CD14-positive monocyte (primary cell): ENCODE data around the gene KIZ. TPM values are rescaled to one million over a fixed set of nuclear protein-coding genes. Genes with fewer than 3 reads are reported as not detected.

ENCODE experiments used
- DNase-seq, 3 donors: peaks; one replicate each; pipeline ENCODE4 v3.0.0-alpha.2; 2011 to 2022
- H2AFZ ChIP-seq: 2 replicates; pipeline ENCODE4 v1.6.0; 2012; ENCODE audit warnings: mild to moderate bottlenecking, low read depth, low read length, inconsistent platforms; ENCODE audit not compliant: insufficient read depth, poor library complexity, severe bottlenecking
- H3K27ac ChIP-seq, 2 donors: 1 replicate in 1 of 2; 2 replicates in 1 of 2; pipeline ENCODE4 v1.5.1; 2012 to 2013; ENCODE audit warnings: low read length in 2 of 2, control low read depth in 1 of 2, inconsistent platforms in 1 of 2, low read depth in 1 of 2, mild to moderate bottlenecking in 1 of 2
- H3K27me3 ChIP-seq, 2 donors: one replicate each; pipeline versions ENCODE4 v1.6.0 to v1.6.1; 2011 to 2013; ENCODE audit warnings: low read length in 2 of 2; ENCODE audit not compliant: control insufficient read depth in 2 of 2, insufficient read depth in 2 of 2
- H3K36me3 ChIP-seq, 2 donors: replicated peaks in 1 of 2; 1 replicate in 1 of 2; 2 replicates in 1 of 2; pipeline versions ENCODE4 v1.5.1 to v1.6.1; 2012 to 2013; ENCODE audit warnings: low read length in 2 of 2, control low read depth in 1 of 2, inconsistent platforms in 1 of 2, mild to moderate bottlenecking in 1 of 2; ENCODE audit not compliant: insufficient read depth in 2 of 2, control insufficient read depth in 1 of 2
- H3K4me1 ChIP-seq, 2 donors: 1 replicate in 1 of 2; 2 replicates in 1 of 2; pipeline versions ENCODE4 v1.5.1 to v1.6.1; 2012 to 2013; ENCODE audit warnings: low read length in 2 of 2, control low read depth in 1 of 2, inconsistent platforms in 1 of 2, mild to moderate bottlenecking in 1 of 2, moderate library complexity in 1 of 2; ENCODE audit not compliant: insufficient read depth in 2 of 2, control insufficient read depth in 1 of 2
- H3K4me2 ChIP-seq: replicated peaks from 2 replicates; pipeline ENCODE3; 2012; ENCODE audit warnings: low read length, moderate library complexity, mild to moderate bottlenecking; ENCODE audit not compliant: poor library complexity, severe bottlenecking; ENCODE audit errors: extremely low read depth
- H3K4me3 ChIP-seq, 3 experiments: fragments of 200-600 bp in 1 of 3; sonication (generic) in 1 of 3; replicated peaks in 1 of 3; 1 replicate in 2 of 3; 2 replicates in 1 of 3; pipeline ENCODE4 v1.5.1; 2011 to 2013; ENCODE audit warnings: low read length in 3 of 3, mild to moderate bottlenecking in 3 of 3, control low read depth in 2 of 3, low read depth in 2 of 3, inconsistent platforms in 1 of 3, moderate library complexity in 1 of 3
- H3K79me2 ChIP-seq: 2 replicates; pipeline ENCODE4 v1.6.0; 2012; ENCODE audit warnings: mild to moderate bottlenecking, control low read depth, inconsistent platforms, low read length, moderate library complexity; ENCODE audit not compliant: insufficient read depth
- H3K9ac ChIP-seq: 2 replicates; pipeline ENCODE4 v1.6.0; 2017; ENCODE audit warnings: low read length, mild to moderate bottlenecking; ENCODE audit not compliant: insufficient read depth, poor library complexity, severe bottlenecking
- H3K9me3 ChIP-seq, 2 donors: replicated peaks in 1 of 2; 1 replicate in 1 of 2; 2 replicates in 1 of 2; pipeline versions ENCODE4 v1.5.1 to v1.6.1; 2012 to 2013; ENCODE audit warnings: low read length in 2 of 2, control low read depth in 1 of 2; ENCODE audit not compliant: control insufficient read depth in 1 of 2, insufficient read depth in 1 of 2
- H4K20me1 ChIP-seq: 2 replicates; pipeline ENCODE4 v1.6.0; 2012; ENCODE audit warnings: mild to moderate bottlenecking, low read length, control low read depth, moderate library complexity; ENCODE audit not compliant: insufficient read depth
- H3K27ac Mint-ChIP-seq, 7 donors: one replicate each; pipeline ENCODE4 v1.8.0; 2020; ENCODE audit warnings: mild to moderate bottlenecking in 7 of 7, mixed read lengths in 7 of 7, moderate library complexity in 6 of 7, inconsistent platforms in 2 of 7
- H3K27me3 Mint-ChIP-seq, 3 donors: one replicate each; pipeline ENCODE4 v1.8.0; 2021 to 2022; ENCODE audit warnings: low read depth in 3 of 3, mild to moderate bottlenecking in 3 of 3, mixed read lengths in 3 of 3, moderate library complexity in 3 of 3, inconsistent platforms in 1 of 3
- H3K36me3 Mint-ChIP-seq, 2 donors: one replicate each; pipeline ENCODE4 v1.8.0; 2020; ENCODE audit warnings: mixed read lengths in 2 of 2, inconsistent platforms in 1 of 2, mild to moderate bottlenecking in 1 of 2
- H3K4me1 Mint-ChIP-seq: one replicate; pipeline ENCODE4 v1.8.0; 2020; ENCODE audit warnings: mild to moderate bottlenecking, mixed read lengths
- H3K4me3 Mint-ChIP-seq, 2 donors: one replicate each; pipeline ENCODE4 v1.8.0; 2020; ENCODE audit warnings: mild to moderate bottlenecking in 2 of 2, mixed read lengths in 2 of 2, moderate library complexity in 1 of 2
- H3K9me3 Mint-ChIP-seq, 7 donors: one replicate each; pipeline ENCODE4 v1.8.0; 2020 to 2022; ENCODE audit warnings: mixed read lengths in 7 of 7, mild to moderate bottlenecking in 6 of 7, moderate library complexity in 6 of 7, inconsistent platforms in 2 of 7
- WGBS: methylation state at CpG from one replicate; pipeline ENCODE4 v1.1.5; 2013; ENCODE audit warnings: missing lambda C conversion rate; ENCODE audit not compliant: insufficient coverage; 5-methylcytosine and 5-hydroxymethylcytosine counted together
- intact Hi-C, 2 donors: fragments of 100-400 bp; cut with micrococcal nuclease; formaldehyde crosslinking; loops; one replicate each; pipeline versions ENCODE4 v1.15.0 to v1.15.1; 2023
- polyA plus RNA-seq, 3 donors: library from polyadenylated mRNA; depleted of rRNA in 1 of 3; unstranded in 2 of 3; stranded (reverse) in 1 of 3; fragments of 300-500 nt in 2 of 3; fragments of >200 nt in 1 of 3; fragmentation: Illumina TruSeq in 2 of 3; gene quantifications; 1 replicate in 2 of 3; 2 replicates in 1 of 3; pipeline ENCODE4 v1.2.3, GENCODE V29; 2012 to 2021
- TF ChIP-seq, protein P1 (sequence below): fragments of 200-600 bp; IDR thresholded peaks from one replicate; pipeline ENCODE4 v1.8.0; 2022; ENCODE audit warnings: antibody characterized with exemption, mild to moderate bottlenecking

KIZ gene
- polyA plus RNA-seq, 3 donors: 7.2 to 13.2 (median 10.2) TPM

DNA sequence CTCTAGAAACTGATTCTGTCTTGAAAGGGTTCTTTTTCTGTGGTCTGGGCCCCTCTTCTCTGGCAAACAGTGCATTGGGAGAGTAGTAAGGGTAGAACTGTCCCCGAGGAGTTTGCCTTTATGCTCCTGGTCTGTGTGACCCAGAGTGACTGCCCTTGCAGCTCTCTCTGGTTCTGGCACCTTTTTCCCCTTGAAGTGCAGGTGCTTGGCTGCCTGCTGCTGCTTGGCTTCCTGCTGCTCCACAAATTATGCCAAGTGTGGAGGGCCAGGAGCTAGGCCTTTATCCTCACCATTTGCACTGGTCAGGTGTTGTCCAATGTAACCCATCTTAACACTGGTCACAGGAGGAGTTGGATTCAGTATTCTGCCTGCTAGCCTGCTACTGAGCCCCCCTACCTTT lies 11.2 kb downstream of the KIZ start:
- Histone ChIP-seq H3K9me3 (no peaks in the 10 kb centered on the region), H3K27ac (no peak overlapping the region), H3K79me2 (no peaks in the 10 kb centered on the region), H2AFZ (no peak overlapping the region), H3K27me3 (no peaks in the 10 kb centered on the region), H3K4me2 (no peak overlapping the region), H3K4me1 (no peaks in the 10 kb centered on the region), H3K9ac (no peak overlapping the region), H4K20me1 (no peaks in the 10 kb centered on the region), H3K4me3 (no peak overlapping the region), H3K36me3 (peaks cover 0 to 11% of the 10 kb centered on the region in 2 donors)
- 83% methylated on average over 1 of the region's 1 CpG for WGBS
- intact Hi-C loops: no loop called here
- Mint-ChIP-seq H3K36me3 (peaks cover 37 to 38% of the 10 kb centered on the region in 2 donors), H3K4me3 (no peak overlapping the region), H3K27ac (peak overlapping the region in 1 of 7 donors; percentile 28), H3K27me3 (no peaks in the 10 kb centered on the region), H3K4me1 (no peaks in the 10 kb centered on the region), H3K9me3 (no peaks in the 10 kb centered on the region)
- no peak for DNase-seq
- TF ChIP-seq, protein P1, sequence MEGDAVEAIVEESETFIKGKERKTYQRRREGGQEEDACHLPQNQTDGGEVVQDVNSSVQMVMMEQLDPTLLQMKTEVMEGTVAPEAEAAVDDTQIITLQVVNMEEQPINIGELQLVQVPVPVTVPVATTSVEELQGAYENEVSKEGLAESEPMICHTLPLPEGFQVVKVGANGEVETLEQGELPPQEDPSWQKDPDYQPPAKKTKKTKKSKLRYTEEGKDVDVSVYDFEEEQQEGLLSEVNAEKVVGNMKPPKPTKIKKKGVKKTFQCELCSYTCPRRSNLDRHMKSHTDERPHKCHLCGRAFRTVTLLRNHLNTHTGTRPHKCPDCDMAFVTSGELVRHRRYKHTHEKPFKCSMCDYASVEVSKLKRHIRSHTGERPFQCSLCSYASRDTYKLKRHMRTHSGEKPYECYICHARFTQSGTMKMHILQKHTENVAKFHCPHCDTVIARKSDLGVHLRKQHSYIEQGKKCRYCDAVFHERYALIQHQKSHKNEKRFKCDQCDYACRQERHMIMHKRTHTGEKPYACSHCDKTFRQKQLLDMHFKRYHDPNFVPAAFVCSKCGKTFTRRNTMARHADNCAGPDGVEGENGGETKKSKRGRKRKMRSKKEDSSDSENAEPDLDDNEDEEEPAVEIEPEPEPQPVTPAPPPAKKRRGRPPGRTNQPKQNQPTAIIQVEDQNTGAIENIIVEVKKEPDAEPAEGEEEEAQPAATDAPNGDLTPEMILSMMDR: no peak

DNA sequence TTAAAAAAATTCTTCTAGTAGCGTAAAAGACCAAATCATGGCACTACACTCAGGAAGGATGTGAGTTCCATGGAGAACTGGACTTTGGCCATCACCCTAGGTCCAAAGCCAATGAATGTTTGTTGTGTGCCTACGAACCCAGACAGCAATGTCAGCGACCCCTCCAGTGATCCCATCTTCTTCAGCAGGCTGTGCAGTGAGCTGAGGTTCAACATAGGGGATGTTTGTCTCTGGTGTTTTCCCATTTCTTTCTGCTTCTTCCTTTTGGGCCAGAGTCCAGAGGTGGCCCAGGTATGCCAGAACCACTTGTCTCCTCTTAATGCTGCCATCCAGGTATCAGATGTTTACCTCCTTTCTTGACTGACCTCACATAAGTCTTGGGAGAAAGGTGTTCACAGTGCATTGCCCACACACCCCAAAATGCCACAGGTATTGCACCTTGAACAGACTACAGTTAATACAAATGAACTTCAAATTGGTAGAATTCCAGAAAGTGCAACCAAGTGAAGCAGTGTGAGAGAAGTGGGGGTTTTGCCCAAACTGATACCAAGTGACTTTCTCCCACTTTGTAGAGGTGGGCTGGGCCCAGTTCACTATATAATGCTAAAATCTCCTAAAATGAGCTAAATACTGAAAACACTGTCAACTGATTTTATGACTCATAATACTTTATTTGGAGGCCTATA lies 14.1 kb downstream of the KIZ start:
- H3K9ac ChIP-seq: no peak overlapping the region
- no peak for DNase-seq
- H3K4me2 ChIP-seq: no peak overlapping the region
- no peaks in the 10 kb centered on the region for H3K9me3 ChIP-seq
- no peaks in the 10 kb centered on the region for H3K27me3 Mint-ChIP-seq
- H3K4me3 Mint-ChIP-seq: no peak overlapping the region
- TF ChIP-seq, protein P1: no peak
- no peak overlapping the region for H3K4me3 ChIP-seq
- H3K27me3 ChIP-seq: no peaks in the 10 kb centered on the region
- peaks cover 0 to 11% of the 10 kb centered on the region in 2 donors for H3K36me3 ChIP-seq
- no peaks in the 10 kb centered on the region for H3K4me1 ChIP-seq
- intact Hi-C loops: no loop called here
- H3K79me2 ChIP-seq: no peaks in the 10 kb centered on the region
- H3K9me3 Mint-ChIP-seq: no peaks in the 10 kb centered on the region
- H3K4me1 Mint-ChIP-seq: no peaks in the 10 kb centered on the region
- WGBS: 70% methylated on average over 2 of the region's 3 CpGs
- H2AFZ ChIP-seq: no peak overlapping the region
- H3K27ac ChIP-seq: no peak overlapping the region
- peaks cover 21 to 27% of the 10 kb centered on the region in 2 donors for H3K36me3 Mint-ChIP-seq
- H4K20me1 ChIP-seq: no peaks in the 10 kb centered on the region
- no peak overlapping the region for H3K27ac Mint-ChIP-seq
